GM21381 (cell line): ENCODE results near the gene PGLYRP2.

Source experiments
- ATAC-seq: cut with Tn5 transposase; IDR thresholded peaks from one replicate; pipeline ENCODE4 v1.9.1; 2021; ENCODE audit warnings: mild to moderate bottlenecking, moderate library complexity; ENCODE audit not compliant: unreplicated experiment

PGLYRP2 gene

GRCh38 chr19:15427991-15428471, 51.3 kb downstream of the PGLYRP2 start:
- no peak for ATAC-seq

DNA sequence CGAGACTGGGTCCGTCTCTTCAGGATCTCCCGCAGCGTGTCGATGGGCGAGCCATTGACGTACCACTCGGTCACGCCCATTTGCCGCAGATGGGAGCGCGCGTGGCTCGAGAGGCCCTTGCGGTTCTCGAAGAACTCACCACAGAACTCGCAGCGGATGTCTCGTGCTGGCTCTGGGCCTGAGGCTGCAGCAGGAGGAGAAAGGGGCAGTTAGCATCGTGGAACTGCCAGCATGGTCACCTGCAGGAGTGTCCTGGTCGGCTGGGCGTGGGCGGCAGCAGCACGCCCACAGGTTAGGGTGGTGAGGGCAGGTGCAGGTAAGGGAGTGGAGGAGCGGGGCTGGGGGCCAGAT, 52.0 kb downstream of the PGLYRP2 start:
- ATAC-seq = no peak

DNA sequence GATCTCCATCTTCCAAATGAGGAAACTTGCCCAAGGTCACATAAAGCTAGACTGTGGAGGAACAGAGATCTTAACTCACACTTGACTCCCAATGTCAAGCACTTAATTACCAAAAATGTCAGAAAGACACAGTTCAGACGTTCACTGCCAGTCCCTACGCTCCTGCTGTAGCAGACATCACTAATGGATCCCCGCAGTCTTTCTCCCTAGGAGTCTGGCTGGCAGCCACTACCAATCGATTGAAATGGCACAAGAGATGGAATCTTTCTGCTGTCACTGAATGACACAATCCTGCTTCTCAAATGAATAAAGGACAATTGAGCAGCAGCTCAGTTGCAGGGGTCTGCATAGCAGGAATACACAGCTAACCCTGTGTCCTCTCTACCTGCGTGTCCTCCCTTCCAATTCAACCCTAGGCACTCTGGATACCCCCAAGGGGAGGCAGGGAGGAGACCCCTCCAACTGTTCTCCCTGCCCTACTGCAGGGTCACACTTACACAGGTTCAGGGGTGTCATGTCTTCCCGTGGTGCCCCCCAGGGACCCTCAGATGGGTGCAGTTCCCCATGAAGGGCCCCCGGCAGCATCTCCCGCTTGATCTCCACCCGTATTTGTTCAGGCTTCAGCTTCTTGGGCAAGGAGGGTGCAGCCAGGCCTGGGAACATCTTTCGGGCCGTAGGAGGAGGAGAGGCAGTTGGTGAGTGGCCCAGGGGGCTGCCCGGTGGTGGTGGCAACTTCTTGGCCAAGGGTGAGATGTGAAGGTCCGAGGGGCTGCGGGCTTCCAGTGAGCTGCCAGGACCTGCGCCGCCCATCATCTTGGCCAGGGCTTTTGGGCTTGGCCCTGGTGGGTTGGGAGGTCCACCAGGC, 52.6 kb downstream of the PGLYRP2 start:
- no peak for ATAC-seq

- ATAC-seq = no peak
Measured at GRCh38 chr19:15425321-15425950, 53.9 kb downstream of the PGLYRP2 start.

DNA sequence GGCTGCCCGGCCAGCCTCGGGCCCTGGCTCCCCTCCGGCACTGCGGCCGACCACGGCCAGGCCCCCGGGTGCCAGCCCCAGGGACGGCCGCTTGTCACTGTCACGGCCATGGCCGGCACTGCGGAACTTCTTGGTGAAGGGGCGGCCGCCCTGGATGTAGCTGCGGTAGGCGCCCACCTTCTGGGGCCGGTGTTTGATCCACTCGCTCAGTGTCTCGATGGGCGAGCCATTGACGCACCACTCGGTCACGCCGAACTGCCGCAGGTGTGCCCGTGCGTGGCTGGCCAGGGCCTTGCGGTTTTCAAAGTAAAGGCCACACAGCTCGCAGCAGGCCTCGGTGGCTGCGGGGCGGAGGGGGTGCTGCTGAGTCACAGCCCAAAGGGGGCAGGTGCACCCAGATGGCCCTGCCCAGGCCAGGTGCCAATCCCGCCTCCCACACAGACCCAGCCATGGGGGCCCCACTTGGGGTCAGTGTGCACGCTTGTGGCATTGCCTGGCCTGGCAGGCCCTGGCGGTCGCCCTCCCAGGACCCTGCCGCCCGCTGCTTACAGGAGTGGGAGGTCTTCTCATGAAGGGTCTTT, 54.5 kb downstream of the PGLYRP2 start:
- no peak for ATAC-seq

DNA sequence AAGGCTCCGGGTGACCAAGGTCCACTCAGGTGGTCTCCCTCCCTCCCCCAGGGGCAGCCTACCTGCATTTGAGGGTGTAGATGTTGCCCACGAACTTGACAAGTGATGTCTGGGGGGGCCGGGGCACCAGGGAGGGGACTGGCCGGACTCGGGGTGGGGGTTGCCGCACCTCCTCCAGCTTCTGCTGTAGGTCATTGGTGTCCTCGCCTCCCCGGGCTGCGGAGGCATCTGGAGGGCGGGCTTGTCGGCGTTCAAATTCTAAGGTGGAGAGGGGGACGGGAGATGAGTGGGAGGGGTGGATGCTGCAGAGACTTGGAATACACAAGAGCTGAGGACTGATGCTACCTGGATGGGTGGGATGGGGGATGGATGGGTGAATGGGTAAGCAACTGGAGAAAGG, 55.2 kb downstream of the PGLYRP2 start:
- no peak for ATAC-seq

GRCh38 chr19:15423130-15423529, 56.2 kb downstream of the PGLYRP2 start:
- ATAC-seq = no peak

DNA sequence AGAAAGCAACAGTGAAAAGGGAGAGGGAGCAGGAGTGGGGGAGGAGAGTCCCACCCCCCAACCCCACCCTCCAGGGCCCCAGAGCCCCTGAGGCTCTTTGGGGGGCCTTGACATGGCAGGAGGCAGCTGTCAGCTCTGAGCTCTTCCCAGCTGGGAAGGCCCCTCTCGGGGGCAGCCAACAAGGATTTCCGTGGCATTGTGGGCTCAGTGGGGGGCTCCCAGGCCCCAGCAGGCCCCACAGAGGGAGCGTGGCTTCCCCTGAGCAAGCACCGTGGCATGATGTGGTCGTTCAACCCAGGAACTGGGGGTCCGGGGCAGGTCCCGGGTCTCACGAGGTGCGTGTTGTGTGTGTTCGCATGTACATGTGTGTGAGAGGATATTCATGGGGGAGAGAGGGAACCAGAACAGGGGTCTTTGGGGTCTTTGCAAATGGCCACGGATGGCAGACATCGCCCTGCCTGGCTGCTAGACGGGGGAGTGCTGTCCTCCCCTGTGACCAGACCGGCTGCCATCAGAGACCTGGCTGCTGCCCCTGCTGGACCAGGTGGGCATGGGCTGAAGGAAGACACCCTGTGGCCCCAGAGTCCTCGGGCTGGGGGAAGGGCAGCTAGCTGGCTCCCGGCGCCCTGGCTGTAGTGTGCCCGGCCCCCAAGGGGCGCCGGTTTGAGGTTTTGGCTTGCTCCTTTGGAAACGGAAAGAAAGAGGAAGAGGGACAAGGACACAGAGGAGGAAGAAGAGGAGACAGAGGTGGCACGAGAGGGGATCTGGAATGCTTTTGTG, 56.8 kb downstream of the PGLYRP2 start:
- no peak for ATAC-seq

DNA sequence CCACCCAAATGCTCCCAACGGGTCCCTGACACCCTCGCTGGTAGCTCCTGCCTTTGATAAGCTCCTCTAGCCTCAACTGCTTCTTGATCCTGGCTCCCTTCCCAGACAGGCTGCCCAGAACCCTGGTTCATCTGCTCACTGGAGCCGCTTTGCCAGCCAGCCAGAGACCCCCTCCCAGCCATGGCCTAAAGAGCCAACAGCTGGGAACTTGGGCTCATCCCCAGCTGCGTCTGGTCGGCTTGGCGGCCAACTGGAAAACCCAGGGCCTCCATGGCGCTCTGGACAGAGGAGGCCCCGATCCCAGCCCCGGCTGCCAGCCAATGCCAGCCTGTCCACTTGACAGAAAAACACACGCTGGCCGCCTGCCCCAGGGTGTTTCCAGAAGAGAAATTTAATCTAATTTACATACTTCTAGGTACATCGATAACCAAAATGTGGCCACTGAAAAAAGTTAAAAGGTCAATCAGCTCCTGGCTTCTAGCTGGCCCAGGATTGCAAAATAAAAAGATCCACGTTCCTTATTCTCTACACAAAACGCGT, 57.5 kb downstream of the PGLYRP2 start:
- ATAC-seq = no peak

DNA sequence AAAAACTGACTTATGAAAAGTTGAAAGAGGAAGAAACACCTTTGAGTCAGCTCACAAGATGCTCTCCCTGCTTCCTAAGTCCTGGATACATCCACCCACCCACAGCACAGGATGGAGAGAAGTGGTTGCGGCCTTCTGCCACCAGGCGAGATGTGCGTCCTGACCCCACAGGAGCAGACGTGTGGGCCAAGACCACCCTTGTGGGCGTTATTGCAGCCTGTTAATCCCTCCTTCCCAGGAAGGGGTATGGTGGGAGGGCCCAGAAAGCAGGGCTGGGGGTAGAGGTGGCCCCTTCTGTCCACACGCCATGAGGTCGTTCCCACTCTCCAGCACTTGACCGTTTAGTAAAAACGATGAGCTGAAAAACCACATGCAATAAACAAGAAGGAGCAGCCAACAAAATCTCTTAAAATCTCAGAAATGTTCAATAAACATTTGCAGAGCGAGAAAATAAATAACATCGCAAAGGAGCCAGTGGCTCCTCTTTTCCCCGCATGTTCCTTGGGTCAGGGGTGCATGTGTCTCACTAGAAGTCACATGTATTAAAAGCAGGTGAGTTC, 58.1 kb downstream of the PGLYRP2 start:
- ATAC-seq = no peak

- no peak for ATAC-seq
Measured at GRCh38 chr19:15419413-15420025, 59.8 kb downstream of the PGLYRP2 start.
